GM10266 (cell line): ENCODE data around the gene HHIPL1.

ENCODE experiments used
- DNase-seq: peaks from one replicate; pipeline ENCODE4 v3.0.0; 2012; ENCODE audit errors: extremely low spot score
- CTCF ChIP-seq: IDR thresholded peaks from 2 replicates; pipeline ENCODE4 v1.5.1; 2012; ENCODE audit warnings: mild to moderate bottlenecking, low read depth; ENCODE audit not compliant: control insufficient read depth, insufficient read depth; ENCODE audit errors: missing control alignments

HHIPL1 gene

GRCh38 chr14:99696929-99697328 is 52.0 kb downstream of the HHIPL1 start:
- TF ChIP-seq CTCF = no peak
- no peak for DNase-seq

- TF ChIP-seq CTCF = no peak
- no peak for DNase-seq
Measured at GRCh38 chr14:99698236-99698635, 53.3 kb downstream of the HHIPL1 start.

GRCh38 chr14:99698642-99699041 is 53.7 kb downstream of the HHIPL1 start:
- no peak for TF ChIP-seq CTCF
- DNase-seq = no peak

GRCh38 chr14:99699085-99699760 is 54.3 kb downstream of the HHIPL1 start:
- TF ChIP-seq CTCF = no peak
- DNase-seq = no peak

GRCh38 chr14:99699861-99700260 is 54.9 kb downstream of the HHIPL1 start:
- no peak for TF ChIP-seq CTCF
- no peak for DNase-seq

- no peak for DNase-seq
- TF ChIP-seq CTCF = no peak
Measured at GRCh38 chr14:99700379-99700778, 55.5 kb downstream of the HHIPL1 start.

- no peak for TF ChIP-seq CTCF
- no peak for DNase-seq
Measured at GRCh38 chr14:99701260-99701659, 56.3 kb downstream of the HHIPL1 start.
